Frontal cortex (tissue), 4 donors: ENCODE measurements around the gene TCF20. TPM values are rescaled to one million over a fixed set of nuclear protein-coding genes. Genes with fewer than 3 reads are reported as not detected.

Source experiments
- DNase-seq, 2 donors: peaks; one replicate each; pipeline ENCODE4 v3.0.0; 2012; ENCODE audit warnings: low spot score in 2 of 2
- FAIRE-seq: peaks from 2 replicates; lab custom pipeline; 2012; peaks lifted over from hg19 to GRCh38; lab: Jason Lieb, UNC
- total RNA-seq: library from RNA; depleted of rRNA; stranded (reverse); fragments of >200 nt; gene quantifications from one replicate; pipeline ENCODE4 v1.2.3, GENCODE V29; 2014
- donor health status: control.
- donor health status: control.
- donor health status: control.

The TCF20 gene
- 60.3 TPM for total RNA-seq

DNA sequence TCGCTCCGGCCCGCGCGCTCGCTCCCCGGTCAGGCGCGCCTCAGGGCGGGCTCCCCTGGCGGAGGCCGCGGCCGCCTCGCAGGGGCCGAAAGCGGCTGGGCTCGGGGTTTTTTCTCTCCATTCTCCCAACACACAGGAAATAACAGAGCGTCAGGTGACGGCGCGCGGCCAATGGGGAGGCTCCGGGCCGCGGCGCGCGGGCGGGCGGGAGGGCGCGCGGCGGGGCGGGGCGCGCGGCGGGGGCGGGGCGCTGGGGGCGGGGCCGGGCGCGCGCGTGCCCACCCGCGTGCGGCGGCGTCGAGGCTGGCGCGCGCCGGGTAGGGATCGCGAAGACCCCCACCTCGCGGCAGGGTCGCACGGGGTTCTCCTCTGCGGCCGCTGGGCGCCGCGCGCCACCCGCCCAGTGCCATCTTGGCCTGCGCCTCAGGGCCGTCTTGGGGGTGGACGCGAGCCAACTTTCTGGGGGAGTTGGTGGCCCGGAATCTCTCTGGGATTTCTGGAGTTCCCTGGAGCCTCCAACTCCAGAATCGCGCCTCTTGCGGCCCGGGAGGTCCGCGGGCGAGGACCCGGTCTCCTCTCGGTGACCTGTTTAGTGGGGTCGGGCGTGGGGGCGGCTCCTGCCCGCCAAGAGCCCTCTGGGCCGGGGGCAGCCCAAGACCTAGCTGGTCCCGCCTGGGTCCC lies at the start of gene TCF20:
TSS of gene TCF20 (minus strand) at position 144 of the 681 bp plus-strand sequence. CDS start 55,348 bp downstream, outside the sequence.
- peak; percentile 96 to 98 for DNase-seq
- no peak for FAIRE-seq

- DNase-seq (no peak), FAIRE-seq (no peak)
Observed at GRCh38 chr22:42319386-42319785, 48.9 kb upstream of the TCF20 start.

DNA sequence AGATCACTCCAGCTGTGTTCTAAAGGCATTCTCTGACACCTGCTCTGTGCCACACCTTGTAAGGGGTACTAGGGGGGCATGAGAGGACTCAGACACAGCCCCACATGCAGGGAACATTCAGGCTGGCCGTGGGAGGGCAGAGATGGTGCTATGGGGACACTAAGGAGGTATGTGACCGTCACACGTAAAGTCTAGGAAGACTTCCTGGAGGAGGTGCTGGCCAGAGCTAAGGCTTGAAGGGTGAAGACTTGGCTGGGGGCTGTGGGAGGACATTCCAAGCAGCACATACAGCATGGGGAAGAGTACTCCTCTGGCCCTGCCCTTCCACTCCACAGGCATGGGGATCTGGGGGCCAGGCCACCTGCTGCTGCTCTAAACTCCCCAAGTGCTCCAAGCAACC lies 48.5 kb upstream of the TCF20 start:
- no peak for FAIRE-seq
- no peak for DNase-seq

- no peak for FAIRE-seq
- DNase-seq, result peak in 1 of 2 donors; percentile 56
Observed at GRCh38 chr22:42317691-42318547, 47.5 kb upstream of the TCF20 start.

DNA sequence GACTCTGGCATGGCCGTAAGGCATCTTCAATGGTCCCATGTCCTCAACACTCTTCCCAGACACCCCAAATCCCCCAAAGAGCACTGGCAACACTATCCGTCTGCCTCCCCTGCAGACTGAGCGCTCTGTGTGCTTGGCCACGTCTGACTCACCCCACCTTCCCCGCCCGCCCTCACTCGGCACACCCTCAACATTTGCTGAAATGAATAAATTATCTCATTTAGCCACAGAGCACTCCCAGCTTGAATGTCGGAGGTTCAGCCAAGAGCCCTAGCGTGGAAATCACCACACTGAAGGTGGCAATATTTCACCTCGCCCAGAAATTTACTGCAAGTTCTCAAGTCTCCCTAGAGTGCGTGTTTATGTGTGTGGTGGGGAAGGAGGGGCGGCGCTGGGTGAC lies 46.6 kb upstream of the TCF20 start:
- no peak for DNase-seq
- FAIRE-seq, result no peak

DNA sequence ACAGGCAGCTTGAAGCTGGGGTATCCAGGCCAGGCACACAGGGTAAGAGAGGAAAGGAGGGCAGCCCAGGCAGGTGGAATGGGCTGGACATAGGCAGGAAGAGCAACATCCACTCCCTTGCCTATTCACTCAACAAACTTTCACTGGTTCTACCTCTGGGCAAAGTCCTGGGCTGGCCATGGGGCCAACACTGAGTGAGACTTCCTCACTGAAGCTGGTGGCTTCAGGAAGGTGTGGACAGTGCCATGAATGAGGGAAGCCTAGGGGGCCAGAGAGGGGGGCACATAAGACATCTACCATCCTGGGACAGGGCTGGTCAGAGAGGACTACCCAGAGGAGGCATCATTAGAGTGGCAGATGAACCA lies 44.9 kb upstream of the TCF20 start:
- DNase-seq, result no peak
- FAIRE-seq, result no peak

DNA sequence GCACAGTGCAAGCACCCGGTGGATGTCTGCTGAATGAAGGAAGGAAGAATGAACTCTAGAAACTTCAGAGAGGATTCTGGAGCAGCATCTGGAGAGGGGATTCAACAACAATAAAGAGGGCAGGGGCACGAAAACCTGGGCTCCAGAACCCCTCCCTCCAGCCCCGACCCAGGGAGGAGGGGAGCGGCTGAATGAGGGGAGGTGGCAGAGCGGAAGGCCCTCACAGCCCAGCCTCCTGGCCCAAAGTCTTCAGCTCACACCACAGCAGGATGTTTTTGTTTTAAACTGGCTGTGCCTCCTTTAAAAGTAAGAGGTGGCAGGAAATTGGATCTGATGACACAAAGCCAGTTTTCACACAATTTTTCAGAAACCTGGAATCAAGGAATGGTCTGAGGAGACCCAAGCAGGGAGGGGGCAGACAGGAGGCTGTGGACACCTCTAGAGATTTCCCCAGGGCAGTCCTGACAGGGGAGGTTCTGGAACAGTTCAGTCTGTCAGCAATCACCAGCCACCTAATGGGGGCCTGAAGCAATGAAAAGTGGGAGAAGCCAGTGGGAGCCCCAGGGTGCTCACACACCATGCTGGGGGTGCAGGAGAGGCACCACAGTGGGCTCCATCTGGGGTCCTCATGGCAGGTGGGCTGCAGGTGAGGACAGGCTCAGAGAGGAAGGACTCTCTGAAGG lies 44.4 kb upstream of the TCF20 start:
- FAIRE-seq, result no peak
- DNase-seq, result no peak

DNA sequence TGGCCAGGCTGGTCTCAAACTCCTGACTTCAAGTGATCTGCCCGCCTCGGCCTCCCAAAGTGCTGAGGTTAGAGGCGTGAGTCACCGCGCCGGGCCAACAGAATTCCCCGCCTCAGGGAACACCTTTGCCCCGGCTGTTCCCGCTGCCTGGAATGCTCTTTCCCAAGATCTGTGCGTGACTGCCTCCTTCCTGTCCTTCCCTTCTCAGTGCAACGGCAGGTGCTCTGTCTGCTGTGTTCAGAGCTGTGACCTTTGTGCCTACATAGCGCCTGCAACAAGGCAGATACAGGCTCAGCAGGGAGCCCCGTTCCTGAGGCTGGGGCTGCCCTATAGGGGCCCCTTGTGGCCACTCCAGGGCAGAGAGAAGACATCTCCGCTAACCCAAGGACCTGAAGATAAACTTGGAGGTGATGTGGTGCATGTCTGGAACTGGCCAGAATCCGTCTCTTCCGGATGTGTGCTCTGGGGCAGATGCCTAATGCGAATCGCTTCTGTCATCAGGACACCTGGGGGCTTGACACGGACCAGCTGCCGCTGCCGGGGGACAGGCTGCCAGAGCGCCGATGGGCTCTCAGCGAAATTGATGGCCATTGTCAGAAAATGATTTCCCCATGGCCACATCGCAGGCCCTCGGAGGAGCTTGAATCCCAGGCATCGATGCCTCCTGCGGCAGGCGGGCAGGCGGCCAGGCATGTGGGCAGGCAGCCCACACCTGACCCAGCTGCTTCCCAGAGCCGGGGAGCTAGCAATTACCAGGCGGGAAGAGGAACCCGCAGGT lies 43.5 kb upstream of the TCF20 start:
- FAIRE-seq, result no peak
- DNase-seq, result no peak

- FAIRE-seq, result no peak
- DNase-seq, result no peak
Observed at GRCh38 chr22:42313204-42313603, 42.8 kb upstream of the TCF20 start.

DNA sequence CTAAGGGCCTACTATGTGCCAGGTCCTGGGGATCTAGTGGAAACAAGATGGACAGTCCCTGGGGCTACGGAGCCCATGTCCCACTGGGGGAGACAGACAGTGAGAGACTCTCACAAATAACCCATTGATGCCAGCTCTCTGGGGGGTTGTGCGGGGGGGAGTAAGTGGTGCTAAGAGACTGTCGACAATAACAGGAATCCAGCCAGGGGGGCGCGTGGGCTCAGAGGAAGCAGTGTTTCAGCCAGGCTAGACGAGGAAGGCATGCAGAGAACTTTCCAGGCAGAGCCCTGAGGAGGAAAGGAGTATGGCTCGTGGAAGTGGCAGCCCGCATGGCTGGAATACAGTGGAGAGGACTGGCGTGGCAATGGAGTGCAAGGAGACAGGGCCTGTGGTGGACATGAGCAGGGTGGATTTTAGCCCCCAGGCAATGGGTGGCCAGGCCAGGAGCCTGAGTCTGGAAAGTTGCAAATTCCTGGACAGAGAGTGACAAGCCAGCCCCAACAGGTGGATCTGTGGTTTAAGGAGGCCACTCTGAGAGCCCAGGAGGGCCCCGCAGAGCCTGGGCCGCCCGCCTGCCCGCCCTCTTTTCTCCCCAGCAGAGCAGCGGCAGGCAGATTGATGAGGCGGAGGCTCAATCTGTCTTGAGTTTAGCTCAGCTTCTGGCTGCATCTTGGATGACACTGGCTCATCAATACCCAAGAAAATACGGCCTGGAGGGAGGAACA lies 40.0 kb upstream of the TCF20 start:
- no peak for FAIRE-seq

GRCh38 chr22:42309865-42310264 lies 39.4 kb upstream of the TCF20 start:
- FAIRE-seq (no peak), DNase-seq (no peak)

More for the DNA sequence above, 40.0 kb upstream of the TCF20 start:
- DNase-seq, result peak in 1 of 2 donors; percentile 52

DNA sequence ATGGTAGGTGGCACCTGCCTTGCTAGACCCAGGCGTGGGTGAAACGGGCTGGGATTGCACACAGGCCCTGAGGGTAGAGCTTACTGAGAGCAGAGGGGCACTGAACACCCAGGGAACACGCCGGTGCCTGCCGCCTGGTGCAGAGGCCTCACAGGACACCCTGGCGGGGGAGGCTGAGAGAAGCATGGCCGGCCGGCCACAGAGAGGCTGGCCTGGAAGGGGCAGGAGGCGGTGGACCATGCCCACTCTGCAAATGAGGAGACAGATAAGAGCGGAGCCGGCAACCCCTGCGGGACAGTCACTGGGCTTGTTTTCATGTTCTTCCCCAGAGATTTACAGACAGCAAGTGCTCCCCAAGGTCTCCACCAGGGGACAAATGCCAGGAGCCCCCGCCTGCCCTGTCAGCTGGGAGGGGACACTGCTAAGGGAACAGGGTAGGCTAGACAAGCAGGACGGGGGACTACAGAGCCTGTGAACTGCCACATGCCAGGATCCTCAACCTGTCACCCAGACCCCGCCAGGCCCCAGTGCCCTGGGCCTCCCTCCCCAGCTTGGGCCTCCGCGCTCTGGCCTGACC lies 38.5 kb upstream of the TCF20 start:
- no peak for DNase-seq
- no peak for FAIRE-seq

- FAIRE-seq (no peak), DNase-seq (no peak)
Observed at GRCh38 chr22:42307806-42308563, 37.5 kb upstream of the TCF20 start.

GRCh38 chr22:42306010-42306409 lies 35.6 kb upstream of the TCF20 start:
- no peak for DNase-seq
- no peak for FAIRE-seq

DNA sequence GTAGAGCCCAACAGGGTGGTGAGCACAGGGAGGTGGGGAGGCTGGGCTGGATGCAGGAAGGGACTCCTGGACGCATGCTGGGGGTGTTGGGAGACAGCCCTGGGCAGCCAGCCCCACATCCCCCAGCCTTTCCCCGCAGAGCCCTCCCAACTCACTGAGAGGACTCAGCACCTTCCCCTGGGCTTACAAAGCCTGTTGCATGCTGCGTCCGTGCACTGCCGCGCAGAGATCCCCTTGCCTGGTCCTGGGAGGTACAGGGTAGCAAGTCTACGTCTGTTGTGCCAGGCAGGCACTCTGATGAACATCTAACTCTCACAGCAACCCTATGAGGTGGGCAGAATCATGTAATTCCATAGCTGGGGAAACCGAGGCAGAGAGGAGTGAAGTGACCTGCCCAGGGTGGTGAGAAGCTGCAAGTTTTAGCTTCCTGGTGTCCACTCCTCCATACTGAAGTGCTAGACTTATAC lies 33.9 kb upstream of the TCF20 start:
- FAIRE-seq (no peak), DNase-seq (no peak)

DNA sequence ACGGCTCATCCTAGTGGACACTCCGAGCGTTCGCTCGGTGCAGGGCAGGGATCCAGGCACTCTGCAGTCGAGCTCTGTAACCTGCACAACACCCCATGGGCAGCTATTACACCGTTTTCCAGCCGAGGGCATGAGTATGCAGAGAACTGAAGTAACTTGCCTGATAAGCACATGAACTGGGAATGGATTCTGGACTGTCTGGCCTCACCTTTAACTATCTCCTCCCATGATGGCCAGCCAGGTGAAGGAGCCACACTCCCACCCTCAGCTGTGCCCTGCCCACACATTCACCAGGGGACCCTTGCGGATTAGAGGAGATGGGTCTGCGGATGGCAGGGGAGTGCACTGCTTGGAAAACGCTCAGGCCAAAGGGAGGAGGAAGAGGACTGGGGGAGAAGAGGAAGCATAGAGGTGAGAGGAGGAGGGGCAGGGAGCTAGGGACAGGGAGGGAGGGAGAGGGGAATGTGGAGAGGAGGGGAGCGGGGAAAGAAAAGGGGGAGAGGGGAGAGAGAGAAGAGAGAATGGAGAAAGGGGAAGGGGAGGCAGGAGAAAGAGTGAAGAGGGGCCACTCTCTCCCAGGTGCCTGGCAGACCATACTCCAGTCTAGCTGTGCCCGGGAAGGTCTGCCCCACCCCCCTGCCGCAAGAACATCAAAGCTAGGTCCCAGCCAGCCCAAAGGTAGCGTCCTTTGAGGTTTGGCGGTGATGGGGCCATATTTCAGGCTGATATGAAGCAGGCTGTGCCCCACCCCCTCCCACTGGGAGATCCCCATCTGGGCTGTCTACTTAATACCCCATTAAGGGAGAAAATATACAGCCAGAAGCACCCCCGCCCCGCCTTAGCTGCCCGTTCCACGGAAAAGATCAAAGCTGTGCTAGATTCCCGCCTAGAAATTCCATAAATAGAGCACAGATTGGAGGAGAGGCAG lies 33.2 kb upstream of the TCF20 start:
- FAIRE-seq (no peak), DNase-seq (no peak)

DNA sequence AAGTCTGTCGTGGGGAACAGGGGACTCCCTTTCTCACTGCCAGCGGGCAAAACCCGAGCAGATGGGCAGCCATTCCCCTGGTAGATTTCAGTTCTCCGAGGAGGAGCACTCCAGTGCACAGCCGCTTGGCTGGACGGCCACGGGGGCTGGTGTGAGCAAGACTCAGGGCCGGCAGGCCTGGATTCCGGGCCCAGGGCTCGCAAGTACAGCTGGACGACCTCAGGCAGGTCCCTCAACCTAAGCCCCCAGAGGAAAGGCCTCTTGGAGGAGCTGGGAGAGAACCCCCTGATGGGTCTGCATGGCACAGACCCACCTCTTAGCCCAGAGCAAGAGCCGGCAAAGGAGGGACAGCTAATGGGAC lies 31.3 kb upstream of the TCF20 start:
- DNase-seq (no peak), FAIRE-seq (no peak)
